RKO (cell line): ENCODE results near the gene EHD4.

Experiments
- DNase-seq: peaks from one replicate; pipeline ENCODE4 v3.0.0-alpha.2; 2016; ENCODE audit warnings: low spot score

Gene EHD4

DNA sequence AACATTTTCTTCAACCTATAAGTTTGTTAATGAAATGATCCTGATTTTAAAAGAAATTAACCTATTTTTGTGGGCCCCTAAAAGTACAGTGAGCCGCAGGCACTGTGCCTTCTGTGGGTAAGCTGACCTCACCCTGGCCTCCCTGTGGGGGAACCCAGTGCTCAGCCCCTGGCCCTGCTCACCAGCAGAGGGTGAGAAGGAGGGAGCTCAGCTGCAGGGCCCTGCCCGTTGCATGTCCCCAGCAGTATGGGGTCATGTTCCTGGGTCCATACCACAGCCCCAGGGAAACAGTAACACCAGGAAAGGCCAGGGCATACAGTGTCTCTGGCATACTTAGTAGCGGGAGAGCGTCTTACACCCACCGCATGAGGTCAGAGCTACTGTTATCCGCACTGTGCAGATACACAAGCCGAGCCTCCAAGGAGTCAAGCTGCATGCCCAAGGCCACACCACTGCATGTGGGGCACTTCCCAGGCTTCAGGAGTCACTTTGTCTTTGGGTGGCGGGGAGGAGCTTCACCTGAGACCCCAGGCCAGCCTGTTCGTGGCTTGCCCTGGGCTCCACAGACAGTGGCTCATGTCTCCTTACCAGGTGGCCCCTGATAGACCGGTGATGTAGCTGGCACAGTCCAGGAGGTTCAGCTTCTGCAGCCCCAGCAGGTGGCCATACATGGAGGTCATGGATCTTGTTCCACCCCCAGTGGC is 22.6 kb upstream of the EHD4 start:
- DNase-seq, result no peak

DNA sequence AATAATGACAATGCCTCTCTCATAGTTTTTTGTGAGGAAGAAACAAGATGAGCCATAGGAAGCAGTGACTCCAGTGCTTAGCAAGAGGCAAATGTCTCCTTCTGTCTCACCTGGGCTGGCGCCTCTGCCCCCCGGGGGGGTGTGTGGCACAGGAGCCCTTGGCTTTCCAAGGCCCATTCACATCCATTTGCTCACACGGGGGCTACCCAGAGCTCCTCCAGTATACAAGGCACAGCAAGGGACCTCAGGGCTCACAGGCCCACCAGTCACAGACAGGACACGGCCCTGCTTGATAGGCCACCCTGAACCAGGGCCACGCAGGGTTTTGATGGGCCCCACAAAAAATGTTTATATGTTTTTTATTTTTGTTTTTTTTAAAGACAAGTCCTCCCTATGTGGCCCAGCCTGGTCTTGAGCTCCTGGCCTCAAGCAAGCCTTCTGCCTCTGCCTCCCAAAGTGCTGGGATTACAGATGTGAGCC is 21.9 kb upstream of the EHD4 start:
- DNase-seq, result no peak

DNA sequence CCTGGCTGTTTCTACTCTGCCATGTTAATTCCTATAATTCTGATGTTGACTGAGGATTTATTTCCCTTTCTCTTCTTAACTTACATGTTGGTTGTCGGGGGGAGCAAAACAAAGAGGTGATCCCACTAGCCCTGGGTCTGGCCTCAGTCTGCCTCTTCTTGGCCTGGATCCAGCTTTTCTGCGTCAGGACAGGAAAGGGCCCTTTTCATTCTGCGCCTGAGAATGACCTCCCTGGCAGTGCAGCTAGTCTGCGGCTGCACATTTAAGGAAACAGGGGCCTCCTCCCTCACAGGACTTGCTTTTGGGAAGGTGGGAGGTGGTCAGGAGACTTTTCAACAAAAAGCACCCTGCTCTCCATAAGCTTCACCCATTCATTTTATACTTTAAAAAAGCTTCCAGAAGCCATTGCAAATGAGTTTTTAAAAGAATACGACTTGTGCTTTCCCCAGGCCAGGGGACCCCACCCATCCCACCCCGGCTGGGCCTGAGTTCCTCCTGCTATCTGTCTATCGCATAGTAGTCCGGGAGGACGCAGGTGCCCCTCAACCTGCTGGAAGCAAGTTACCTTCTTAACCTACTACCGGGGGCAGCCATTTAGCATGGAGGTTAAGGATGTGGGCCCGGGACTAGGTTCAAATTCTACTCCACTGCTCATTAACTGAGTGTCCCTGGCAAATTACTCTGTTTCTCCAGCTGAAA is 21.3 kb upstream of the EHD4 start:
- no peak for DNase-seq

DNA sequence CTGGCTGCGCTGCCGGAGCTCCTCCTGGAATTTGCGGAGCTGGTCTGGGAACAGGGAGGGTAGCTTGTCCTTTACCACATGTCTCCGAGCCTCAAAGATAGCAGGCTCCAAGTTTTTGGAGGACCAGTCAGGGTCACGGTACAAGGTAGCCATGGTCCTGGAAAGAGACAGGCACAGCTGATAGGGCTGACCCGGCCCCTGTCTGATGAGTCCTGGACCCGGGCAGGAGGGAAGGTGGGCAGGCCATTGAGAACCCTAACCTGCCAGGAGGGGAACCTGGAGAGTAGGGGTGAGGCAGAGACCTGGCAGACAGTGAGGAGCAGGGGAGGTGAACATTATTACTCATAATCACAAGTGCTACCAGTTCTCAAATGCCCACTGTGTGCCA is 20.4 kb upstream of the EHD4 start:
- no peak for DNase-seq

DNA sequence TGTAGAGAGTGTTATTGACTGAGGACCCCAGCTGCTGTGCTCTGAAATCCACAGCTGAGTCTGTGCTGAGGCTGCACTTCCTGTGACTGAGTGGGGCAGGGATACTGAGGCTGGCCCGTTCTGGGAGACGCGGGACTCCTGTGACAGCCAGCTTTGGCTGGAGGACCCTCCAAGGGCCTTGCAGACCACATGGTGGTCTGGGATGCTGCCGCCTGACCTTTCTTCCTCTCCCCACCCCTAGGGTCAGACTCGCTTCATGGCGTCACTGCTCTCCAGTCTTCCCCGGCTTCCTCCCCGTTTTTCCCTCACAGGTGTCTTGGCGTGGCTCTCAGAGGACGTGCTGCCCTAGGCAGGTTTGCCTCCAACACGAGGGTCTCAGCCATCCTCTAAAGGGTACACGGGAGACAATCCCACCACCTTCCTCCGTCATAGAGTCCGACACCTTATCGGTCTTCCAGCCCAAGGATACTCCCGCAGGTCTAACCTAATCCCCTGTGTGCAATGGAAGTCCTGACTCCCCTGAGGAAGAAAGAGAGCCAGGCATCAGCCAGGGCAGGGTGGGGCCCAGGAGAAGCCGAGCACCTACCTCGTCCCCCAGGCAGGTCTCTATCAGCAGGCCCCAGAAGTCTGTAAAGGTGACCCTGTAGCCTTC is 19.9 kb upstream of the EHD4 start:
- no peak for DNase-seq

DNA sequence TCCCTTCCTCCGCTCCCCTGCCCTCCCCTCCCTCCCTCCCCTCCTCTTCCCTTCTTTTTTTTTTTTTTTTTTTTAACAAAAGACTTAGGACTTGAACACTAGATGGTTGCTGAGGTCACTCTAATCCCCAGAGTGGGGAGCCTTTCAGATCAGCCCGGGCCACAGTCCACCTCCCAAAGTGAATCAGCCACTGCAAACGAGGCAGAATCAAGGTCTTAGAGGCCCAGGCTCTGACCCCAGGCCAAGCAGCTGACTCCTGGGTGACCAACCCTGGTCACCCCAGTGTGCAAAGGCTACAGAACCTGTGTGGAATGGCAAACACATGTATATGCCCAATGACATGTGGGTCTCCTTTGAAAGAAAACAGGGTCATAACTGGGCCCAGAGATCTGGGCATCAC is 18.3 kb upstream of the EHD4 start:
- no peak for DNase-seq

DNA sequence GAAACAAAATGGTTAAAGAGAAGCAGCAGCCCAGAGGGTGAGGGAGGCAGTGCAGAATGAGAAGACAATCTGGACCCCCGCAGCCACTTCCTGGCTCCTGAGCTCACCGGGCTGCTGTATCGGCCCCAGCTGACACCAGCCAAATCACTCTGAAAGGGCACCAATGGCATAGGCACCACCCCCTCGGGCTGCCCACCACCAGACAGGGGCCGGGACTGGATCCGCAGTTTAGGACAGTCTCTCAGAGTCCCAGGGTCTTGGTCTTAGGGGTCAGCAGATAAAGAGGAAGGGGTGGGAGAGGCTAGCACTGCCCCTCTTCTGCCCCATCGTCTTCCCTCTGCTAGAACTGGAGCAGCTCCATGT is 17.9 kb upstream of the EHD4 start:
- DNase-seq, result no peak

DNA sequence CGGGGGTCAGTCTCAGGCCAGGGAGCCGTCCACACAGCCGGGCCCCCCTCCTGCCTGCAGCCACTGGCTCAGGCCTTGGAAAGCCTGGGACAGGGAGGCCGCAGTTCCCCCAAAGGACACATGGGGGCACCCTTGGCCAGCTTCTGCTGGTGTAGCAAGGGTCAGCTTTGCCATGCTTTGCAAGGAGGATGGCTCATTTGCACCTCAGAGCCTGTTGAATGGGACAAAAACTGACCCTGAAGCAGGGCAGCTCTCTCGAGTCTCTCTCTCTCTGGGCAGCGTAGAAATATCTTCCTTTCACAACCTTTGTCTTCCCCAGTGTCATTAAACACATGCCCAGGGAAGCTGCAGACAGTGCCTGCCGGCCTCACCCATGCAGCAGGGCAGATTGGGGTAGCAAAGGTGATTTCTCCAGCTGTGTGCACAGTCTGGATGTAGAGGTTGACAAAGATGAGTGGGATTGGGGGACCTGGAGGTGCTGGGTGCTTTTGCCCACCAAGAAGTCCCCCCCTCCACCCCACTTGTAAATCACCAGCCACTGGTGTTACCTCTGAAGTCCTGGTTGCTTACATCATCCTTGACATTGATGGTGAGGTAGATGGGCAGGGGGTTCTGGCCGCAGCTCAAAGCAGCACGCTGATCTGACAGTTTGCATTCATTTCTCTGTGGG is 17.4 kb upstream of the EHD4 start:
- DNase-seq, result peak; percentile 70

DNA sequence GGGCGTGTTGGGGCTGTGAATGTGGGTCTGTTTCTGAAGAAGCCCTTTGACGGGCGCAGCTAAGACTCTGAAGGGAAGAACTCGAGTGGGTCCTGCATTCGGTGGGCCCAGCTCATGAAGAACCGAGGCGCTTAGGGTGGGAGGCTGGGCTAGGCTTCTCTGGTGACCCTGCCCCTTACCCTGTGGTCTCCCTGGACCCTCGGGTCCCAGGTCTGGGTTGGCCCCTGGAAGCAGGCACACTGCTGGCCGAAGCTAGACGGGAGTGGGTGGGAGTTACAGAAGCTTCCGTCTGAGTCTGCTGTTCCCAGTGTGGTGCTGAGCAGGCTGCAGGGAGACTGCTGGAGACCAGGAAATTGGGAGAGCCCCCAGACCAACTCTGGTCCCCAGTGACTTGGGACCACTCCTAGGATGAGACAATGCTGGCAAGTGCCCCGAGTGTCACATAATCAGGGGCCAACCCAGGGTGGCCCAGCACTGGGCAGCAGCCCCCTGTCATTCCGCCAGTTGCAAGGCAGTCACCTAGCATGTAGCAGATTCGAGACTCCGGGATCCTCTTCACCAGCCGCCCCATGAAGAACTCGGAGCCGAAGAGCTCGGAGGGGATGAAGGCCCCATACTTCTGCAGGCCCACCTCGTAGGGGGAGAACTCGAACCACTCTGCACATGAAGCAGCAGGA is 16.7 kb upstream of the EHD4 start:
- DNase-seq, result no peak

DNA sequence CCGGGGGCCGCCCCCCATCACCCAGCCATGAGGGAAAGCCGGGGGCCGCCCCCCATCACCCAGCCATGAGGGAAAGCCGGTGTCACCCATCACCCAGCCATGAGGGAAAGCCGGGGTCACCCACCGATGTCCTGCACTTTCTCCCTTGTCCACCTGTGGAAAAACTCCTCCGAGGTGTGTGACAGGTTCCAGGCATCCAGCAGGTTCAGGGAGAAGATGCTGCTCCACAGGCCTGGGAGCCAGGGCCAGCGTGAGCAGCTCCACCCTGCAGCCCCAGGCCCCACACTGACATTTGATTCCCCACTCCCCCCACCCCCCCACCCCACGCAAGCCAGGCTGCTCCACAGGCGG is 15.5 kb upstream of the EHD4 start:
- DNase-seq, result no peak

DNA sequence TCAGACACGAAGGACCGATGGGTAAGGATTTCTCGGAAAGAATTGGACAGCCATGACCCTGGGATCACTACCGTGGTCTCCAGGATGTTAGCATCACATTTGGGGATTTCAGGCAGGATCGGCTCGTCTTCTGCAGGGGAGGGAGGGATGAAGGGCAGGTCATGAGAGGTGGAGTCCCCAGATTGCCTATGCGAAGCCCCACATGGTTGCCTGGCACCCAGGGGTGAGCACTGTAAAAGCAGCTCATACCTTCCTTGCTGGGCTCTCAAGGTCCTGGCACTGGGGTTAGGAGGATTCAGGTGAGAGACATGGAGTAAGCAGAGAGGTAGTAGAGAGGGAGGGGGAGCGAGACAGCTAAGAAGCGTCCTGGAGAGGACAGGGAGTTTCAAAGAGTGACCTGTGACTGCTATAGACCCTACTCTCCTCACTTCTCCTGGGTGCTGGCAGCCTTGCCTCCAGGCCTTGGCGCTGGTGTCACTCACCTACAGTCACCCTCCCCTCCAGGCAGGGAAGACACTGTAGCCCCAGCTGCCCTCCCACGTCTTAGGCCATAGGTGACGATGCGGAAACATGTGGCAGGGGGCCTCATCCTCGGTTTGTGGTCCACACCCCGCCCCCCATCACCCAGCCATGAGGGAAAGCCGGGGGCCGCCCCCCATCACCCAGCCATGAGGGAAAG is 15.0 kb upstream of the EHD4 start:
- DNase-seq, result no peak

DNA sequence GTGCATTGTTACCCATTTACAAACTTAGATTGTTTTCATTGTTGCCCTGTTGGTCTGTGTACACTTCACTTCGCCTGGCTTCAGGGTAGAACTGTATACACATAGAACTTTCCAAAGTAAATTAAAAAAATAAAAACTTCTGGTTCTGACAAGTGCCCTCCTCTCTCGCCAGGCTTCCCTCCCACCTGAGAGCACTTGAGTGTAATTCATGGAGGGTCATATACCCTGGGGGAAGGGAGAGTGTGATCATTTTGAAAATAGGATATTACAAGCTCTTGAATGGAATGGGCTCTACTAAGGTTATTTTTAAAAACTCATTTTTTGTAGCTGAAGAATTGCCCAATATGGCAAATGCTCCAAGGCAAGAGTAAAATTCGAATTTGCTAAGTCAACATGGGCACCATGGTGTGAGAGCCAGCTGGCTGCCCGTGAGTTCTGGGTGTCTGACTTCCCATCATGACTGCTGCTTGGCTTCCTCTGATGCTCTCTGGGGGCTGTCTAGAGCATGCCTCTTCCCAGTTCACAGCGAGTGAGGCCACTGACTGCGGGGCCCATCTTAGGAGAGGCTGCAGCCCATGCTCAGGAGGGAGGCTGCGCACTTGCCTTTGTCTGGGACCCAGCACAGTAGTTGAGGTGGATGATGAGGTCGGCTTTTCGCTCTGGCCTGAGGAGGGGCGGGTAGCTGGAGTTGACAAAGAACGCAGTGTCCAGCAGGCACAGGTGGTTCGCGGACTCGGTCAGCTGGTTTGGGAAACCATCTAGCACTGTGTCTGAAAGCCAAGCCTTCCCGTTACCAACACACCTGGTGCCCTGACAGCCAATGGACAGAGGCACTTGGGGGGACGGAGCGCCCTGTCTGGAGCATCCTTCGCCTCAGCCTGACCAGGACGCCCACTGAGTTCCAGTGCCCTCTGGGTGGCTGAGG is 13.1 kb upstream of the EHD4 start:
- no peak for DNase-seq

DNA sequence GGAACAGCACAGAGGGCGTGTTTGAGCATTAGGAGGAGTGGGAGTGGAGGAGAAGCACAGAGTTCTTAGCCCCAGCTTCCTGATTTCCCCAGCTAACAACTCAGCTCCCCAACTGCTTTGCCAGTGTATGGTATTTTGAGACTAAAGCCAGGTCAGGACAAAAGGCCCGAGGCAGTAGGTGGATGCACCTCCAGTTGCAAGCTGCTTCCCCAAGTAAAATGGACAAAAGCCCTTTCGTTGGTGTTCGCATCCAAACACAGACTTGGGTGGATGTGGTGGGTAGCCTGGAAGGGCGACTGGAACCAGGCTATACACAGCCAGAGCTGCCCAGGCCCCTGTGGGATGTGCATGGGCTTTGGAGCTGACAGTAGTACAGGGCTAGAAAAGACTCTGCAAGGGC is 12.3 kb upstream of the EHD4 start:
- DNase-seq, result no peak

DNA sequence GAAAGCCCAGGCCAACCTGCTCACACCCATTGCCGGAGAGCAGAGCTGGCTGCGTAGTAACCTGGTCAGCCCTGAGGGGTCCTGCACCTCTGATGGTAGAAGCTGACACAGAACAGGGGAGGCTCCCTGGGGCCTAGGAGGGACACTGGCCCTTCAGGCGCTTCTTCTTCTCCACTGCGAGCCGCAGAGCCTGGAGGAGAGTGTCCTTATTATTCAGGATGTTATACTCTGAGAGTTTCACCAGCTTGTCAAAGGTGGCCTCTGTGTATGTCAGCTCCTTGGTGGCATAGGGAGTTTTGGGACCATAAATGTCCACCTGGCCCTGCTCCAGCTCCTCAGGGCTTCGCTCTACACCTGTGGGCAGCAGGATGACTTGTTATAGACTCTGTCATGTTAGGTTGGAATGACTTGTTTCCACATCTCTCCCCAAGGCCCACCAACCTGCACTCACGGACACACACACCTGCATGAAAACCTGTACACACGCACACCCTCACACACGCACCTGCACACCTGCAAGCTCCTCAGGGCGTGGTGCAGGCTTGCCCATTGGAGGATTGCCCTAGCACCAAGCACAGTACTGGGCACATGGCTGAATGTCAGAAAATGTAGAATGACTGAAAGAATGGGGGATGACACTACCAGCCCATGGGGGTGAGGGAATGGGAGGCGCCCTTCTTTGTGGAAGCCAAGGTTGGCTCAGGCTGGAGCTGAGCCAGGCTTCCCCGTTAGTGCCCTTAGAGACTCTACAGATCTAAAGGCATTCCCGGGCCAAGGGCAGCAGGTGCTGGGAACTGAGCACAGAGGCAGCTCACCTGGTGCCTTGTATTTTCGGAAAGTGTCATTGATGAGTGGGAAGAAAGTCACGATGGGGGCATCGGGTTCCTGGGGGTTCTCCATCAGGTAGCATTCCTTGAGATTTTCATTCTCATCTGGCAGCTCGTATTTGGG is 11.5 kb upstream of the EHD4 start:
- no peak for DNase-seq

DNA sequence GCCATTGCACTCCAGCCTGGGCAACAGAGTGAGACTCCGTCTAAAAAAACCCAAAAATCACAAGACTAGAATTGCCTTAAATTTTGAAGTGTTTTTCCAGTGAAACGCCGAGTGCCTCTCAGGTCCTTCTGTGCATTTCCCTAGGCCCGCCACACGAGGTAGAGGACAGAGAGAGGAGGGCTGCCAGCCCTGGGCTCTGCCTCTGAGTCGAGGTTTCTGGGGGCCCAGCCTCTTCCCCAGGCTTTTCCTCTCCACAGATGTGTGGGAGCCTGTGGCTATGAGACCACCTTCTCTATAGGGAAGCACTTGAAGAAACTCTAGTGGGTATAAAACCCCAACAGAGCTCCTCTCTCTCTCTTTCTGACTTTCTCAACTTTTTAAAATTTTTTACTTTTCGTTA is 10.9 kb upstream of the EHD4 start:
- no peak for DNase-seq

DNA sequence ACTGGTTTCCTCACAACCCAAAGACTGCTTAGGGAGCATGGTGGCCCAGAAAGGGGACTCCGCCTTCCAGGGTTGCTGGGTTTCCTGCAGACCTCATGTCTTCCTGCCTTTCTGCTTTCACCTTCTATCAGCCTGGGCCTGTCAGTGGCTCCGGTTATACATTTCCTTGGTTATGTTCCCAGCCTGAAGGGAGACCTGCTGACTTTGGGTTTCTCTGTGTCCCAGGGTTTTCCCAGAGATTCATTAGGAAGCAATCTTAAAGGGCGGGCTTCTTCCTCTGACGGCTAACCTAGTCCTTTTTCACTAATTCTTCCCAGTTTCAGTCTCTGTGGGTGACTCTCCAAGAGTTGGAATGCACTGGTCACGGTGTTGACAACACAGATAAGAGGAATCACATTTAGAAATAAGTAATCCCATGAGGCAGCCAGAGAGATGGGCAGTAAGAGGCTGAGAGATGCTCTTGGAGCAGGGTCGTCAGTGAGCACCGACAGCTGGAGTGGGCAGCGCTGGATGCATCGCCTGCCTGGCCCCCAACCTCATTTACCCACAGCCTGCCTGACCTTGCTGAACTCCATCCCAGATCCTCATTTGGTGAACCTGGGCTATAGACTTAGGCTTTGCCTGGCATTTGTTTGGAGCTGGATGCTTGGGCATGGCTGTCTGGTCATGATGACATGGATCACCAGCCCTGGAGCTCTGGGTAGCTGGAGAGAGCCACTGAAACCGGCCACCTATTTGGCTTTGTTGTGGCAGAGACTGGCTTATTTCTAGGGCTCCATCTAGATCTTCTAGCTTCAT is 10.0 kb upstream of the EHD4 start:
- no peak for DNase-seq

DNA sequence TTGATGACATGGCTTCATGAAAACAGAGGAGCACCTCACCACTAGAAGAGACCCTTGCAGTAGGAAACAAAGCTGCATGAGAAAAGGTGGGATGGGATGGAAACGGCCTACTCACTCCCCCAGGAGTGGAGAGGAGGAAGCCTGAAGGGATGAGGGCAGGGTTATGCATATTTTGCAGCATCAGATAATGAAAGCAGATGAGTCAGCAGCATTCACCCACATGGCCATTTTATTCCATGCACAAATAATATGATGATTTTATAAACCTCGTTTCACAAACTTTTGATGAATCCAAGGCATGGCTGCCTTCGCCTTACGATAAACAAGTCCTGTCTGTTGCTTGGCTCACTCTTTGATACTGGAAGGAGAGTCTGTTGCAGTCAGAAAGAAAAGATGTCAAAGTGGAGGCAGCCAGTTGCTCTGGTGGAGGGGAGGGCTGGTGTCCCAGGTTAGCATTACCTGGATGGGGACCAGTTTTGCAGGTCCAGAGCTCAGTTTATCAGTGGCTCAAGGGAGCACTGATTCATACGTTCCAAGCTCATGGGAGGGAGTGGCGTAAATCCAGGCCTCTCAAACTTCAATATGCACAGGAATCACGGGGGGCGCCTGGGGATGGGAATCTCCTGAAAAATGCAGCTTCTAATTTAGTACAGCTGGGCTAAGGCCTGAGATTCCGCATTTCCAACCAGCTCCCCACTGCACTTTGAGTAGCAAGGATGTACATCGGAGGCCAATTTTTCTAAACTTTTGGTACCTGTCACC is 9.2 kb upstream of the EHD4 start:
- no peak for DNase-seq
